Measurements from ENCODE around the gene TRIM67.

DNA sequence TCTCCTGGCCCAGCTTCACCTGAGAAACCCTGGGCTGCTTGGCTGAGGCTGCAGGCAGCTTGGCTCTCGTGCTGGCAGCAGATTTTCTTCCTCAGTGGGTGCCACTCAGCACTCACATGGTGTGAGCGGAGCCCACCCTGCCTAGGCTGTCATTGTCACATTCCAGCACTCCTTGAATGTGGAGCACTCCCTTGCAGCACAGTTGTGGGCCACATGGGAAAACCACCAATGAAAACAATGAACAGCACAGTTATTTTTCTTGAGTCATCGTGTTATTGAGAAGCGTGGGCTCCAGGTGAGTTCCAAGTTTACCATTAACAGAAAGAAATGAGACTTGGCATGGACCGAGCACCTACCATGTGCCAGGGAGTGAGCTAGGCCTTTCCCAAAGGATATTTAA is 27.2 kb upstream of the TRIM67 start:
- TF ChIP-seq, protein P1, sequence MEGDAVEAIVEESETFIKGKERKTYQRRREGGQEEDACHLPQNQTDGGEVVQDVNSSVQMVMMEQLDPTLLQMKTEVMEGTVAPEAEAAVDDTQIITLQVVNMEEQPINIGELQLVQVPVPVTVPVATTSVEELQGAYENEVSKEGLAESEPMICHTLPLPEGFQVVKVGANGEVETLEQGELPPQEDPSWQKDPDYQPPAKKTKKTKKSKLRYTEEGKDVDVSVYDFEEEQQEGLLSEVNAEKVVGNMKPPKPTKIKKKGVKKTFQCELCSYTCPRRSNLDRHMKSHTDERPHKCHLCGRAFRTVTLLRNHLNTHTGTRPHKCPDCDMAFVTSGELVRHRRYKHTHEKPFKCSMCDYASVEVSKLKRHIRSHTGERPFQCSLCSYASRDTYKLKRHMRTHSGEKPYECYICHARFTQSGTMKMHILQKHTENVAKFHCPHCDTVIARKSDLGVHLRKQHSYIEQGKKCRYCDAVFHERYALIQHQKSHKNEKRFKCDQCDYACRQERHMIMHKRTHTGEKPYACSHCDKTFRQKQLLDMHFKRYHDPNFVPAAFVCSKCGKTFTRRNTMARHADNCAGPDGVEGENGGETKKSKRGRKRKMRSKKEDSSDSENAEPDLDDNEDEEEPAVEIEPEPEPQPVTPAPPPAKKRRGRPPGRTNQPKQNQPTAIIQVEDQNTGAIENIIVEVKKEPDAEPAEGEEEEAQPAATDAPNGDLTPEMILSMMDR (conservative IDR thresholded peaks at IDR 0.05; ENCODE audit: low read depth, low read length), result no peak
- no peak for TF ChIP-seq EZH2 (IDR thresholded peaks at IDR 0.05; ENCODE audit: borderline replicate concordance, low read depth, low read length, poor library complexity, severe bottlenecking)

All from A673 (cell line).